Fibroblast of skin of left quadriceps (primary cell): ENCODE results near the gene HDAC9.
"Not testable (repeated sequence)": the region's sequence is repeated elsewhere in the genome, so short reads cannot be mapped to it uniquely, and the experiment has no call there.

Experiments
- DNase-seq, 2 experiments: peaks; one replicate each; pipeline ENCODE4 v3.0.0-alpha.2; 2013; ENCODE audit warnings: low read depth in 2 of 2

Gene HDAC9

DNA sequence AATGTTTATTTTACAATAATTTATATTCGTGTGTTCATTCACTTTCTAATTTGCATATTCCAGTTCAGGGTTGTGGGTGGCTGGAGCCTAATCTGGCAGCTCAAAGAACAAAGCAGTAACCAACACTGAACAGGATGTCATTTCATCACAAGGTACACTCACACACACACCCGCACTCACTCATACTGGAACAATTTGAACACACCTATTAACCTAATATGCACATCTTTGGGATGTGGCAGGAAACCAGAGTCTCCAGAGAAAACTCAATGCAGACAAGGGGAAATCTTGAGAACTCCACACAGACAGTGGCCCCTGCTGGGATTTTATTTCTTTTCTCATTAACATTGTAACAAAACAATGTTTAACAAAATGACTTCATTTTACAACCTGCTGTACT lies 524.5 kb downstream of the HDAC9 start:
- DNase-seq = no peak

- DNase-seq = no peak
Observed at GRCh38 chr7:19020711-19021110, 525.2 kb downstream of the HDAC9 start.

DNA sequence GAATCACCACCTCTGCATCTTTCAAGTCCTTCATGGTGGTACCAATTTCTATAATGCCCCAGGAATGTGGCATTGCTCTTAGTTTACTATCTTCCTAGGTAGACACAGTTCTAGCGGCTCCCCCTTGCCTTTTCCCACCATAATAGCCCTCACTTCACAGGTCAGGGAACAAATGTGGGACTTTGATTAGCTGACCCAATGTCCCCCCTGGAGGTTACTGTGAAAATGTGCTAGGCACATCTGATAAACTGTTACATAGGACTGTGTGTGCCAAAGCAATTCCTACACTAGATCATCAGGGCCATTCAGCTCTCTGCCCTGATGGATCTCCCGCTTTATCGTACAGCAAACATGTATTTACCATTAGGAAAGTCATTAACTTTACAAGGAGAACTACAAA lies 527.9 kb downstream of the HDAC9 start:
- DNase-seq = no peak

DNA sequence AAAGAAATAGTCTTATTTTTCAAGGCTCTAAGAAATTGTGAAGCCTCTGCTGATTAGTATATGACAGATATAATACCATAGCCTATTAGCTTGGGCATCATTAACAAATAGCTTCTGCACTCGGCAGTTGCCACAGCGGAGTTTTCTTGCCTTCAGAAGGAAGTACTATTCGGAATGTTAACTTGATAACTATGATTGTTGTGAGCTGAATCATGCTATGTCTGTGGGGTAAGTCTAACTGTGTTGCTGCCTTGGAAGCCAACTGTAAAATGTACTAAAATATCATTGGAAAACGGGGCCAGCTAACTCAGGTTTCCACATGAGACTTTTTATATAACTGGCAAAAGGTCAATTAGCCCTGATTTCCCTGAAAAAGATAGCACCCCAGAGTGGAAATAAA lies 528.7 kb downstream of the HDAC9 start:
- peak; percentile 66 to 68 for DNase-seq

DNA sequence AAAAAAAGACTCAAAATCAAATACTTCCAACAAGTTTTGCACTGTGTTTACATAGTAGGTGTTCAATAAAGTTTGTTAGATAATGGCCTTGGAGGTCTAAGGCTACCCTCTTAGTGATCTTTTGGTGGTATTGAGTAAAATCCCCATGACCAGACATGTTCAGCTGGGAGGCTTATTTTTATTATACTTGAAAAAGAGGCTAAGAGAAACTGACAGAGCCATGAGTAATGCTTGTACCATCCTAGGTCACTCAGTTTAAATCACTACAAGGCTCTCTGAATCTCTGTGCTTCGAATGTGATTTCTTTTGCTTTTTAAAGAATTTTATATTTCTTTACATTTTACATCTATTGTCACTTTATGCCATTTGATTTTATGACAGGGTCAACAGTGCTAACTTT lies 531.3 kb downstream of the HDAC9 start:
- no peak for DNase-seq

DNA sequence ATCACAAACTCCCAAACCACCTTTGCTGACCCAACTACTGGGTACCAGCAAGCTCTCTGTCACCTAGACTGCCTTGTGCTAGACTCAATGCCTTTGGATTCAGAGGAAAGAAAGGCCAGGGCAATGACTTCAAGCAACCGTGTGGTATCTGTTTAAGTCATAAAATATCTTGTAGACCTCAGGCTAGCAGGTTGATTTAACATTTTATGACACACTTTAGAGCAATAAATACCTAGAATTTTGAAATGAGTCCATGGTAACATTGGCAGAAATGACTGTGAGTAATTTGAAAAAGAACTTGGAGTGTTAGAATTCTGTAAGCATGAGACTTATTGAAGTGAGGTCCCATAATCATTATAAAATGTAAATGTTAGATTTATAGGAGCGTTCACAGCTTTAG lies 534.7 kb downstream of the HDAC9 start:
- DNase-seq = peak in 1 of 2 experiments; percentile 44

DNA sequence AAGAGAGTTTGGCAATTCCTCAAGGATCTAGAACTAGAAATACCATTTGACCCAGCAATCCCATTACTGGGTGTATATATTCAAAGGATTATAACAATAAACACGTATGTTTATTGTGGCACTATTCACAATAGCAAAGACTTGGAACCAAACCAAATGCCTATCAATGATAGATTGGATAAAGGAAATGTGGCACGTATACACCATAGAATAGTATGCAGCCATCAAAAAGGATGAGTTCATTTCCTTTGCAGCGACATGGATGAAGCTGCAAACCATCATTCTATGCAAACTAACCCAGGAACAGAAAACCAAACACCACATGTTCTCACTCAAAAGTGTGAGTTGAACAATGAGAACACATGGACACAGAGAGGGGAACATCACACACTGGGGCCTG lies 537.4 kb downstream of the HDAC9 start:
- DNase-seq = not testable (repeated sequence)

DNA sequence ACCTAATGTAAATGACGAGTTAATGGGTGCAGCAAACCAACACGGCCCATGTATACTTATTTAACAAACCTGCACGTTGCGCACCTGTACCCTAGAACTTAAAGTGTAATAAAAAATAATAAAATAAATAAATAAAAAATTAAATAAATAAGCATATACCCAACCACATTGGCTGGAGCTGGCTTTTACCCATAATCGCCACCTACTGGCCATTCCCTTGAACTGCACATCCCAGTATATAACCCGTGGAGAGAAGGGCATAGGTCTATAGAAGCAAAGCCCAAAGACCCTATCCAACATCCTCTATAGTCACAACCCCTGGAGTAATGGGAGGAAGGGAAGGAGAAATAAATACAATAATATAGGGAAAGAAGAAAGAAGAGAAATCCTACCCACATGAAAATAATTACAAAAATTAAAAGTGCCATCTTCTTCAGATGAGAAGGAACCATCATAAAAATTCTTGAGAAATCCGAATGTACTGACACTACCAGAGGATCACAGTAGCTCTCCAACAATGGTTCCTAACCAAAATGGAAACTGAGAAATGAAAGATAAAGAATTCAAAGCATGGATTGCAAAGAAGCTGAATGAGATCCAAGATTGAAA lies 556.3 kb downstream of the HDAC9 start:
- DNase-seq = no peak
